ENCODE data around the gene KLHDC1. TPM values are rescaled to one million over a fixed set of nuclear protein-coding genes. Genes with fewer than 3 reads are reported as not detected.
"Not testable (repeated sequence)": the region's sequence is repeated elsewhere in the genome, so short reads cannot be mapped to it uniquely, and the experiment has no call there.

KLHDC1 gene
- total RNA-seq, 1 donor from 2014 or later = 4.7 TPM

DNA sequence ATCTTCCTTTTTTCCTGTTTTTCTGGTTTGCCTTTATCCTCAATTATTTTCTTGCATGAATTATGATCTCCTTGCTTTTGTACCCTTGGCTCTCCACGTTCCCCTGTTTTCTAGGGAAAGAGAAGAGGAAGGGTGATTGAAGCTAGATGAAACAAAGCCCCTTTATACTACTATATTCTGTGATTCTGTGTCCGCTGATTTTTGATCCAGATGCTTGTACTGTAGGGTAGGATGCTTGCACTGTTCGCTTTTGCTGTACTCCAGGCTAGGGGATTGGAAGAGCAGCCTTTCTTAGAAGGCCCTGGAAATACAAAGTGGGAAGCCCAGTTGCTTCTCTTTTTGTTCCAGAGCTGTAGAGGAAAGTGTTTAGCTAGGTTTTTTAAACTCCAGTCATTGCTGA lies 40.0 kb downstream of the KLHDC1 start:
- H3K27ac ChIP-seq = no peak overlapping the region
- no peaks in the 10 kb centered on the region for H3K27me3 ChIP-seq
- TF ChIP-seq CTCF (IDR thresholded peaks at IDR 0.05) (no peak), POLR2A (IDR thresholded peaks at IDR 0.05) (no peak), POLR2AphosphoS5 (IDR thresholded peaks at IDR 0.05; ENCODE audit: insufficient read depth in 1 of 2, low read depth in 1 of 2) (no peak)
- no peak overlapping the region for H3K4me3 ChIP-seq
- intact Hi-C loops (cut with DNase I) = no loop called here
- peaks cover 0 to 7% of the 10 kb centered on the region in 2 donors for H3K36me3 ChIP-seq
- DNase-seq (ENCODE audit: extremely low spot score in 2 of 2) = no peak
- no peaks in the 10 kb centered on the region for H3K4me1 ChIP-seq
- no peaks in the 10 kb centered on the region for H3K9me3 ChIP-seq

DNA sequence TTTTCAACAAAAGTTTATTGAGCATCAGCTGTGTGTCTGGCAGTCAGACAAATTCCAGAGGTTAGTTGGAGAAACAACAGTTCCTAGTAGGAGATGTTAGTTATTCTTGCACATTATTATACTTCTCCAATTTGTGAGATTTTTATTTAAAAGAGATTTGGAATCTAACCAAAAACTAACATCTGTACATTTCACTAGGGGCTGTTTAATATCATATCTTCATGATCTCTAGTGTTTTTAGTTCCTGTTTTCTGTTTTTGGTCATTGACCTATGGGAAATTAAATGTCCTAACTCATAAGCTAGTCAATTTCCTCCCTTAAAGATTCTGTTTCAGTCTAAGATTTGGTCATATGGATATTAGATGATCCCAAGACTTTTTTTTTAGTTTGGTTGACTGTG lies 40.9 kb downstream of the KLHDC1 start:
- Histone ChIP-seq H3K4me3 (no peak overlapping the region), H3K36me3 (peaks cover 0 to 7% of the 10 kb centered on the region in 2 donors), H3K27ac (no peak overlapping the region), H3K4me1 (no peaks in the 10 kb centered on the region), H3K9me3 (no peaks in the 10 kb centered on the region), H3K27me3 (no peaks in the 10 kb centered on the region)
- intact Hi-C loops (cut with DNase I) = no loop called here
- no peak for DNase-seq (ENCODE audit: extremely low spot score in 2 of 2)
- TF ChIP-seq CTCF (IDR thresholded peaks at IDR 0.05) (no peak), POLR2AphosphoS5 (IDR thresholded peaks at IDR 0.05; ENCODE audit: insufficient read depth in 1 of 2, low read depth in 1 of 2) (no peak), POLR2A (IDR thresholded peaks at IDR 0.05) (no peak)

- intact Hi-C loops (cut with DNase I); H3K27me3 ChIP-seq; H3K27ac ChIP-seq; H3K4me1 ChIP-seq; DNase-seq (ENCODE audit: extremely low spot score in 2 of 2); H3K36me3 ChIP-seq; H3K4me3 ChIP-seq; H3K9me3 ChIP-seq: not testable (repeated sequence)
Observed at GRCh38 chr14:49735669-49736068, 42.7 kb downstream of the KLHDC1 start.

DNA sequence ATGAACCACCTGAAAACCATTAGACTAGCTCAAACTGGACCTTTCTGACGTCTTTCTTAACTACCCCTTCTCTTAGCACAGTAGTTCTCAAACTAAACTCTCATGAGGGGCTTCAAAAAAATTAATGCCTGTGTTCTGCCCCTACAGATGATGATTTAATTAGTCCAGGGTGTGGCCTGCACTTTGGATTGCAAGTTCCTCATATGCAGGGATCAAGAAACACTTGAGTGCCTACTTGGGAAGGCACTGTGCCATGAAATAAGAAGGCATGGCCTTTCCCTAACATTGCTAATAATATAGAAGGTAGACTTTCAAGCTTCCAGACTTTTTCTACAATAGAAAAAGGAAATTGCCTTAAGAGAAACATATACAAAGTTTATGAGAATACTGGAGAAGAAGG lies 52.3 kb downstream of the KLHDC1 start:
- Histone ChIP-seq H3K4me3 (no peak overlapping the region), H3K9me3 (no peaks in the 10 kb centered on the region), H3K4me1 (no peaks in the 10 kb centered on the region), H3K27me3 (no peaks in the 10 kb centered on the region), H3K36me3 (peaks cover 0 to 18% of the 10 kb centered on the region in 2 donors), H3K27ac (no peak overlapping the region)
- intact Hi-C loops (cut with DNase I) = no loop called here
- TF ChIP-seq CTCF (IDR thresholded peaks at IDR 0.05) (no peak), POLR2A (IDR thresholded peaks at IDR 0.05) (no peak), POLR2AphosphoS5 (IDR thresholded peaks at IDR 0.05; ENCODE audit: insufficient read depth in 1 of 2, low read depth in 1 of 2) (no peak)
- no peak for DNase-seq (ENCODE audit: extremely low spot score in 2 of 2)

- H3K9me3 ChIP-seq; H3K27ac ChIP-seq; intact Hi-C loops (cut with DNase I); H3K4me1 ChIP-seq; H3K27me3 ChIP-seq; H3K4me3 ChIP-seq; DNase-seq (ENCODE audit: extremely low spot score in 2 of 2): not testable (repeated sequence)
- peaks cover 0 to 18% of the 10 kb centered on the region in 2 donors for H3K36me3 ChIP-seq
Observed at GRCh38 chr14:49746476-49746875, 53.6 kb downstream of the KLHDC1 start.

DNA sequence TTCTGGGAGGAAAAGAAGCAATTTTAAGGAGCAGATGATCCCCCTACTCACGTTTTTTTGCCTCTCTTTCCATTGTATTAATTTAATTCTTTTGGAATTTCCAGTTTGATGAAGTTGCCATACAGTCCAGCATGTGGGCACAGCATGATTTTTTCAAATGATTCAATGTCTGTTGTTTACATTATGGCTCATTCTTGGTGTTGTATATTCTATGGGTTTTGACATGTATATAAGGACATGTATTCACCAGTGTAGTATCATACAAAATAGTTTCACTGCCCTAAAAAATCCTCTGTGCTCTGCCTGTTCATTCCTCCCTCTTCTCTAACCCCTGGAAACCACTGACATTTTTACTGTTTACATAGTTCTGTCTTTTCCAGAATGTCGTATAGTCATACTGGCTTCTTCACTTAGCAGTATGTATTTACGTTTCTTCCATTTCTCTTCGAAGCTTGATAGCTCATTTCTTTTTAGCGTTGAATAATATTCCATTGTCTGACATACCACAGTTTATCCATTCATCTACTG lies 61.7 kb downstream of the KLHDC1 start:
- TF ChIP-seq POLR2AphosphoS5 (IDR thresholded peaks at IDR 0.05; ENCODE audit: insufficient read depth in 1 of 2, low read depth in 1 of 2) (no peak), POLR2A (IDR thresholded peaks at IDR 0.05) (no peak), CTCF (IDR thresholded peaks at IDR 0.05) (no peak)
- no peak overlapping the region for H3K27ac ChIP-seq
- no peak for DNase-seq (ENCODE audit: extremely low spot score in 2 of 2)
- H3K36me3 ChIP-seq = peaks cover 0 to 4% of the 10 kb centered on the region in 2 donors
- no peaks in the 10 kb centered on the region for H3K4me1 ChIP-seq
- no peak overlapping the region for H3K4me3 ChIP-seq
- H3K9me3 ChIP-seq = no peaks in the 10 kb centered on the region
- H3K27me3 ChIP-seq = no peaks in the 10 kb centered on the region
- intact Hi-C loops (cut with DNase I) = no loop called here

Data from vagina (tissue), 2 donors.